ENCODE data around the gene URB2.

GRCh38 chr1:229672246-229672645, 46.2 kb downstream of the URB2 start:
- no peak for TF ChIP-seq CTCF (IDR thresholded peaks at IDR 0.05)
- TF ChIP-seq POLR2A (IDR thresholded peaks at IDR 0.05), result no peak
